Ishikawa (cell line): ENCODE data around the gene LATS1.

ENCODE experiments used
- EP300 ChIP-seq: IDR thresholded peaks from 2 replicates; pipeline ENCODE4 v1.6.1; 2012; ENCODE audit warnings: borderline replicate concordance
- MAX ChIP-seq: IDR thresholded peaks from 2 replicates; pipeline ENCODE4 v1.6.1; 2012

GRCh38 chr6:149683256-149683859 lies 34.5 kb downstream of the LATS1 start:
- TF ChIP-seq EP300, result no peak
- no peak for TF ChIP-seq MAX
